NB4 (cell line): Measurements from ENCODE around the gene CDC20.

Experiments
- CTCF ChIP-seq: IDR thresholded peaks from one replicate; pipeline ENCODE4 v1.5.1; 2012; ENCODE audit warnings: low read depth, low read length
- MAX ChIP-seq: IDR thresholded peaks from 2 replicates; pipeline ENCODE4 v1.6.1; 2011; ENCODE audit warnings: low read depth, low read length
- MYC ChIP-seq: IDR thresholded peaks from 2 replicates; pipeline ENCODE4 v1.6.1; 2011; ENCODE audit warnings: low read depth, low read length
- POLR2A ChIP-seq: IDR thresholded peaks from 2 replicates; pipeline ENCODE4 v1.6.1; 2011; ENCODE audit warnings: mild to moderate bottlenecking; ENCODE audit not compliant: insufficient read length; ENCODE audit errors: extremely low read depth

- TF ChIP-seq CTCF (no peak), POLR2A (no peak), MAX (no peak), MYC (no peak)
These were observed 19.1 kb upstream of the CDC20 start for GRCh38 chr1:43339584-43340232.
